PC-9 (cell line): ENCODE results near the gene KDM4F.

Source experiments
- CTCF ChIP-seq: fragments of 200-600 bp; sonication (generic); conservative IDR thresholded peaks from 2 replicates; pipeline ENCODE4 v1.6.1; 2017; ENCODE audit warnings: mixed run types, antibody characterized with exemption, mild to moderate bottlenecking, moderate library complexity
- EZH2 ChIP-seq: fragments of 200-600 bp; sonication (generic); IDR thresholded peaks from 2 replicates; pipeline ENCODE4 v1.8.0; 2017; ENCODE audit warnings: antibody characterized with exemption, low read depth

- TF ChIP-seq CTCF (no peak), EZH2 (no peak)
Measured at GRCh38 chr11:95044010-95044409, 5.2 kb upstream of the KDM4F start.
